Breast epithelium (tissue), 3 donors: Measurements from ENCODE around the gene CD8A.
"Not testable (repeated sequence)": the region's sequence is repeated elsewhere in the genome, so short reads cannot be mapped to it uniquely, and the experiment has no call there.

Source experiments
- CTCF ChIP-seq, 3 donors: fragments of 450-650 bp; IDR thresholded peaks; one replicate each; pipeline ENCODE4 v1.5.1; 2016 to 2017; ENCODE audit warnings: antibody characterized with exemption in 3 of 3, mild to moderate bottlenecking in 3 of 3, moderate library complexity in 3 of 3
- POLR2A ChIP-seq: fragments of 450-650 bp; IDR thresholded peaks from one replicate; pipeline ENCODE4 v1.6.1; 2016; ENCODE audit warnings: antibody characterized with exemption, mild to moderate bottlenecking, moderate library complexity
- POLR2AphosphoS5 ChIP-seq, 3 donors: sonication (generic); formaldehyde crosslinking; IDR thresholded peaks; one replicate each; pipeline ENCODE4 v1.6.1; 2017; ENCODE audit warnings: antibody characterized with exemption in 3 of 3

- TF ChIP-seq CTCF (IDR thresholded peaks at IDR 0.05); POLR2AphosphoS5 (IDR thresholded peaks at IDR 0.05); POLR2A: not testable (repeated sequence)
Observed at GRCh38 chr2:86839455-86839854, 48.7 kb upstream of the CD8A start.
